ENCODE results near the gene GAD1. TPM values are rescaled to one million over a fixed set of nuclear protein-coding genes. Genes with fewer than 3 reads are reported as not detected.

The GAD1 gene
- total and polyA plus RNA-seq, 7 donors, result 0.06 TPM; not detected in 6

DNA sequence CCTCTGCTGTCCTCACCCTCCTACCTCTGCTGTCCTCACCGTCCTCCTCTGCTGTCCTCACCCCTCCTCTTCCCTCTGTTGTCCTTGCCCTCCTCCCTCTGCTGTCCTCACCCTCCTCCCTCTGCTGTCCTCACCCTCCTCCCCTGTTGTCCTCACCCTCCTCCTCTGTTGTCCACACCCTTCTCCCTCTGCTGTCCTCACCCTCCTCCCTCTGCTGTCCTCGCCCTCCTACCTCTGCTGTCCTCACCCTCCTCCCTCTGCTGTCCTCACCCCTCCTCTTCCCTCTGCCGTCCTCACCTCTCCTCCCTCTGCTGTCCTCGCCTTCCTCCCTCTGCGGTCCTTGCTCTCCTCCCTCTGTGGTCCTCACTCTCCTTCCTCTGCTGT is 11.8 kb downstream of the GAD1 start:
- Histone ChIP-seq H3K4me1 (peaks cover 4% of the 10 kb centered on the region), H3K36me3 (ENCODE audit: insufficient read depth in 1 of 2, low read depth in 1 of 2) (no peaks in the 10 kb centered on the region), H3K27ac (no peak overlapping the region), H3K27me3 (ENCODE audit: insufficient read depth in 3 of 3, low read length in 2 of 3) (peaks cover 0 to 31% (median 7%) of the 10 kb centered on the region in 3 donors), H3K9me3 (no peaks in the 10 kb centered on the region), H3K4me3 (no peak overlapping the region)
- 72 to 78% (median 77%) methylated on average over 5 of the region's 5 CpGs for WGBS, 3 donors
- intact Hi-C loops (cut with DNase I), result no loop called here
- DNase-seq (no peak), ATAC-seq (no peak)
- no peak for TF ChIP-seq CTCF (IDR thresholded peaks at IDR 0.05)

DNA sequence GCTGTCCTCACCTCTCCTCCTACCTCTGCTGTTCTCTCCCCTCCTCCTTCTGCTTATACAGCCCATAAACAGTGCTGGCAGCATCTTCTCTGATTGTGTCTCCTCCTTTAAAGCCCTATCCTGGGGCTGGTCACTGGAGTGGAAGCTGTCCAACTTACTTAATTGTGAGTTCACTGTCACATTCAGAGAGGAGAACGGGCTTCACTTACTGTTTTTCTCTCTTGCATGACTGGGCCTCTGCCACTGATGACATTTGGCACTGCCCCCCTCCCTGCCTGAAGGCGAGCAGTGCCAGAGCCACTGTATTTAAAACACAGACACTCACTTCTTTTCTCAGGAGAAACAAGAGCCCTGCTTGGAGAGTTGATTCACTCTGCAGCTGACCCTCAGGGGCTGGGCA is 12.3 kb downstream of the GAD1 start:
- Histone ChIP-seq H3K27me3 (ENCODE audit: insufficient read depth in 3 of 3, low read length in 2 of 3) (peaks cover 0 to 28% (median 7%) of the 10 kb centered on the region in 3 donors), H3K4me1 (no peaks in the 10 kb centered on the region), H3K4me3 (no peak overlapping the region), H3K9me3 (no peaks in the 10 kb centered on the region), H3K27ac (no peak overlapping the region), H3K36me3 (ENCODE audit: insufficient read depth in 1 of 2, low read depth in 1 of 2) (no peaks in the 10 kb centered on the region)
- no peak for ATAC-seq
- 35 to 58% (median 38%) methylated on average over 2 of the region's 2 CpGs for WGBS, 3 donors
- DNase-seq, result no peak
- no peak for TF ChIP-seq CTCF (IDR thresholded peaks at IDR 0.05)
- intact Hi-C loops (cut with DNase I), result no loop called here

DNA sequence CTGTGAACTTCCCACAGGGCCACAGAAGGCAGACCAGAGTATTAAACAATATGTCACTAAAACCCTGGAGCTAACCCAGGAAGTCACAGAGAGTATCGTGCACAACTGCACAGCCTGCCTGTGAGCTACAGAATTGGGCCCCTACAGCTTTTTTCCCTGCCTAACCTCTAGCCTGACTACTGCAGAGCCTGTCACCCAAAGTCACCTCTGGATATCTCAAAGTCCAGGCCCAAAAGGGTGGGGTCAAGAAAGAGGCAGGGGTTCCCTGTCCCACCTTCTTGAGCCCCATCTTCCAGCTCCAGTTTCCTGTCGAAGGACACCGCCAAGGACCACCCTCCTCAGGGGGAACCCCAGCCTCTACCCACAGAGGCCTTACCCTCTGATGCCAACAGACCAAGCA is 13.5 kb downstream of the GAD1 start:
- Histone ChIP-seq H3K36me3 (ENCODE audit: insufficient read depth in 1 of 2, low read depth in 1 of 2) (no peaks in the 10 kb centered on the region), H3K4me1 (no peaks in the 10 kb centered on the region), H3K27me3 (ENCODE audit: insufficient read depth in 3 of 3, low read length in 2 of 3) (peaks cover 2 to 21% (median 7%) of the 10 kb centered on the region in 3 donors), H3K9me3 (no peaks in the 10 kb centered on the region), H3K4me3 (no peak overlapping the region), H3K27ac (no peak overlapping the region)
- DNase-seq (no peak), ATAC-seq (no peak)
- no peak for TF ChIP-seq CTCF (IDR thresholded peaks at IDR 0.05)
- intact Hi-C loops (cut with DNase I), result no loop called here
- WGBS, 3 donors, result 81 to 89% (median 84%) methylated on average over 2 to 3 of the region's 3 CpGs

DNA sequence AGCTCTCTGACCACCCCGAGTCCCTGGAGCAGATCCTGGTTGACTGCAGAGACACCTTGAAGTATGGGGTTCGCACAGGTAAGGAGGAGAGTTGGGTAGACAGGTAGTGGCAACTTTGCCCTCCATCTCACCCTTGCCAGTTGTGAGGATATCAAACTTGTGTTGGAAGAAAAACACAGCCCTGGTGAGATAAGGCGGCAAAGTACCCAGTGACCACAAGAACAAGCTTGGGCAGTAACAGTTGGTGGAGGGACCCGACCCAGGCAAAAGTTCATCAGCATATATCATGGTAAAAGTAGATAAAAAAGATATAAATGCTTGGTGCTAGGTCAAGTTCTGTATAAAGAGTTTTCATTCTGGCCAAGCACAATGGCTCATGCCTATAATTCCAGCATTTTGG is 14.4 kb downstream of the GAD1 start:
- Histone ChIP-seq H3K4me3 (no peak overlapping the region), H3K27me3 (ENCODE audit: insufficient read depth in 3 of 3, low read length in 2 of 3) (peaks cover 2 to 13% (median 7%) of the 10 kb centered on the region in 3 donors), H3K36me3 (ENCODE audit: insufficient read depth in 1 of 2, low read depth in 1 of 2) (no peaks in the 10 kb centered on the region), H3K27ac (no peak overlapping the region), H3K9me3 (no peaks in the 10 kb centered on the region), H3K4me1 (no peaks in the 10 kb centered on the region)
- intact Hi-C loops (cut with DNase I), result no loop called here
- ATAC-seq (no peak), DNase-seq (no peak)
- no peak for TF ChIP-seq CTCF (IDR thresholded peaks at IDR 0.05)
- WGBS, 3 donors, result 90 to 97% (median 91%) methylated on average over 4 of the region's 4 CpGs

DNA sequence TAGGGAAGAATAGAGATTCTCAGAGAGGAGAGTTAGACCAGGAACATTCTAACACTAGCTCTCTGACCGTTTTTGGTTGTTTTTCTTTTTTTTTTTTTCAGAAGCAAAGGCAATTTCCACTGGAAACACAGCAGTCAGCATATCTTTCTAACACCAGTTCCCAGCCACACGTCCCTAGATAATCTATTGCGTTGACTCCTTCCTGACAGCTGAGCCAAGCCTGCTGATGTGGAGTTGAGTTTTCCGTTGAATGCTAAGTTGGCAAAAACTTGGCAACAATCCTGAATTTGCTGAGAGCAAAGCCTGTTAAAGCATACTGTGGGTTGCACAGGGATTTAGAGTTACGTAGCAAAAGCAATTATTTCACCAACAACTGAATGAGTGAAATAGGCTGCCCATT is 19.3 kb downstream of the GAD1 start:
- H3K4me3 ChIP-seq, result no peak overlapping the region
- H3K27me3 ChIP-seq (ENCODE audit: insufficient read depth in 3 of 3, low read length in 2 of 3), result peaks cover 0 to 2% (median 0%) of the 10 kb centered on the region in 3 donors
- no peak overlapping the region for H3K27ac ChIP-seq
- no peaks in the 10 kb centered on the region for H3K36me3 ChIP-seq (ENCODE audit: insufficient read depth in 1 of 2, low read depth in 1 of 2)
- TF ChIP-seq CTCF (IDR thresholded peaks at IDR 0.05), result no peak
- no peak for DNase-seq
- H3K9me3 ChIP-seq, result no peaks in the 10 kb centered on the region
- WGBS, 3 donors, result 28 to 29% (median 29%) methylated on average over 5 of the region's 5 CpGs
- no peak for ATAC-seq
- no peaks in the 10 kb centered on the region for H3K4me1 ChIP-seq
- intact Hi-C loops (cut with DNase I), result no loop called here
